WTC11 (cell line): ENCODE measurements around the gene ZNF565. TPM values are rescaled to one million over a fixed set of nuclear protein-coding genes. Genes with fewer than 3 reads are reported as not detected.

Source experiments
- ATAC-seq: fragments of 200-7000 bp; cut with Tn5 transposase; 2 replicates; pipeline ENCODE4 v1.10.0; 2021; ENCODE audit warnings: mild to moderate bottlenecking, moderate library complexity
- Bru-seq: library from RNA; stranded (reverse); fragments of 400-500 nt; gene quantifications from one replicate; lab custom pipeline; 2021; lab: Mats Ljungman, UMichigan
- CTCF ChIA-PET: fragments of 300-600 bp; sonication (Branson Sonifier 250); formaldehyde crosslinking; loops from one replicate; lab custom pipeline; 2021; ENCODE audit warnings: antibody characterized with exemption; lab: Charles Lee
- POLR2A ChIA-PET: fragments of 350-600 bp; sonication (Branson Sonifier 250); formaldehyde crosslinking; loops from one replicate; lab custom pipeline; 2021; ENCODE audit warnings: antibody characterized with exemption; lab: Charles Lee
- DNase-seq: peaks from one replicate; pipeline ENCODE4 v3.0.0; 2021; ENCODE audit warnings: low spot score
- H3K27ac Mint-ChIP-seq: 2 replicates; pipeline ENCODE4 v1.8.0; 2021; ENCODE audit warnings: mixed read lengths
- H3K27me3 Mint-ChIP-seq: 2 replicates; pipeline ENCODE4 v1.8.0; 2021; ENCODE audit warnings: low read depth, mild to moderate bottlenecking, moderate library complexity, mixed read lengths
- H3K36me3 Mint-ChIP-seq: 2 replicates; pipeline ENCODE4 v1.8.0; 2021; ENCODE audit warnings: mixed read lengths
- H3K4me1 Mint-ChIP-seq: 2 replicates; pipeline ENCODE4 v1.8.0; 2022; ENCODE audit warnings: mixed read lengths
- H3K4me3 Mint-ChIP-seq: 2 replicates; pipeline ENCODE4 v1.8.0; 2021; ENCODE audit warnings: mild to moderate bottlenecking, moderate library complexity, mixed read lengths
- H3K9me3 Mint-ChIP-seq: 2 replicates; pipeline ENCODE4 v1.8.0; 2021; ENCODE audit warnings: mixed read lengths
- ATF2 ChIP-seq: sonication (generic); formaldehyde crosslinking; IDR thresholded peaks from 2 replicates; pipeline ENCODE4 v1.8.1; 2022; ENCODE audit warnings: low read depth, missing genetic modification reagents, borderline replicate concordance
- CREM ChIP-seq: sonication (generic); formaldehyde crosslinking; IDR thresholded peaks from 2 replicates; pipeline ENCODE4 v1.8.1; 2022; ENCODE audit warnings: mild to moderate bottlenecking, missing genetic modification reagents, moderate library complexity
- ETV6 ChIP-seq: sonication (generic); formaldehyde crosslinking; IDR thresholded peaks from 2 replicates; pipeline ENCODE4 v1.8.1; 2022; ENCODE audit warnings: mild to moderate bottlenecking, missing genetic modification reagents
- FOXJ3 ChIP-seq: sonication (generic); formaldehyde crosslinking; IDR thresholded peaks from 2 replicates; pipeline ENCODE4 v1.9.0; 2021; ENCODE audit warnings: missing genetic modification reagents, mild to moderate bottlenecking, borderline replicate concordance
- FOXP1 ChIP-seq: sonication (generic); formaldehyde crosslinking; IDR thresholded peaks from 2 replicates; pipeline ENCODE4 v1.8.0; 2022; ENCODE audit warnings: missing genetic modification reagents, mild to moderate bottlenecking, moderate library complexity, borderline replicate concordance
- GABPB1 ChIP-seq: sonication (generic); formaldehyde crosslinking; IDR thresholded peaks from 2 replicates; pipeline ENCODE4 v1.8.1; 2023; ENCODE audit warnings: mild to moderate bottlenecking, missing genetic modification reagents
- GTF2I ChIP-seq: fragments of 250-450 bp; sonication (Bioruptor Pico); conservative IDR thresholded peaks from 2 replicates; pipeline ENCODE4 v1.4.0; 2021; ENCODE audit warnings: mild to moderate bottlenecking
- KAT7 ChIP-seq: sonication (generic); formaldehyde crosslinking; IDR thresholded peaks from 2 replicates; pipeline ENCODE4 v1.8.1; 2023; ENCODE audit warnings: missing genetic modification reagents, mild to moderate bottlenecking, borderline replicate concordance
- MAX ChIP-seq: sonication (generic); formaldehyde crosslinking; IDR thresholded peaks from 2 replicates; pipeline ENCODE4 v1.8.0; 2022; ENCODE audit warnings: mild to moderate bottlenecking, missing genetic modification reagents
- PRRX2 ChIP-seq: fragments of 250-450 bp; sonication (Bioruptor Pico); IDR thresholded peaks from 2 replicates; pipeline ENCODE4 v1.8.0; 2021; ENCODE audit warnings: mild to moderate bottlenecking
- SP1 ChIP-seq: sonication (generic); formaldehyde crosslinking; conservative IDR thresholded peaks from 2 replicates; pipeline ENCODE4 v1.8.1; 2022; ENCODE audit warnings: missing genetic modification reagents
- TEAD1 ChIP-seq: sonication (generic); formaldehyde crosslinking; IDR thresholded peaks from 2 replicates; pipeline ENCODE4 v1.8.0; 2022; ENCODE audit warnings: mild to moderate bottlenecking, missing genetic modification reagents
- TEAD4 ChIP-seq: sonication (generic); formaldehyde crosslinking; IDR thresholded peaks from 2 replicates; pipeline ENCODE4 v1.8.0; 2022; ENCODE audit warnings: mild to moderate bottlenecking, missing genetic modification reagents
- ZNF416 ChIP-seq: fragments of 250-450 bp; sonication (Bioruptor Pico); IDR thresholded peaks from 2 replicates; pipeline ENCODE4 v1.9.0; 2021; ENCODE audit warnings: mild to moderate bottlenecking, inconsistent platforms
- ZNF671 ChIP-seq: fragments of 250-450 bp; sonication (Bioruptor Pico); IDR thresholded peaks from 2 replicates; pipeline ENCODE4 v1.8.0; 2021; ENCODE audit warnings: mild to moderate bottlenecking
- long read RNA-seq, 3 experiments: library from RNA in 1 of 3; library from capped mRNA in 1 of 3; library from polyadenylated mRNA in 1 of 3; unstranded in 2 of 3; stranded (forward) in 1 of 3; transcript quantifications; one replicate each; pipeline ENCODE4 v2.0.0, GENCODE V29; 2021
- total RNA-seq: library from RNA; stranded (reverse); gene quantifications from 3 replicates; pipeline ENCODE4 v1.2.3, GENCODE V29; 2021
- TF ChIP-seq, protein P1 (sequence below): sonication (generic); formaldehyde crosslinking; IDR thresholded peaks from 2 replicates; pipeline ENCODE4 v1.8.1; 2023; ENCODE audit warnings: mild to moderate bottlenecking, missing genetic modification reagents, moderate library complexity
- TF ChIP-seq, protein P2 (sequence below): sonication (generic); formaldehyde crosslinking; IDR thresholded peaks from 2 replicates; pipeline ENCODE4 v1.8.1; 2023; ENCODE audit warnings: mild to moderate bottlenecking, missing genetic modification reagents
- TF ChIP-seq, protein P3 (sequence below): sonication (generic); formaldehyde crosslinking; IDR thresholded peaks from 2 replicates; pipeline ENCODE4 v1.8.0; 2022; ENCODE audit warnings: mild to moderate bottlenecking, missing genetic modification reagents
- TF ChIP-seq, protein P4 (sequence below): fragments of 200-600 bp; IDR thresholded peaks from 2 replicates; pipeline ENCODE4 v1.8.0; 2022; ENCODE audit warnings: antibody characterized with exemption
- TF ChIP-seq, protein P5 (sequence below): fragments of 250-450 bp; sonication (Bioruptor Pico); IDR thresholded peaks from 2 replicates; pipeline ENCODE4 v1.9.0; 2021; ENCODE audit warnings: mild to moderate bottlenecking

The ZNF565 gene
- 2.5 to 3.0 TPM (median 2.8 TPM) in 3 replicates for total RNA-seq
- percentile 36 among the genes with signal in this experiment for Bru-seq, nascent RNA
- long read RNA-seq, experiment 1, partial matches to known transcripts, result 0 of 13 reads
- long read RNA-seq, experiment 1, other reads (novel, unspliced or antisense), result 9 of 13 reads
- long read RNA-seq, experiment 2, partial matches to known transcripts, result 0 of 5 reads
- long read RNA-seq, experiment 2, other reads (novel, unspliced or antisense), result 1 of 5 reads
- long read RNA-seq, experiment 3, transcript ZNF565-201 (5 exons, 2,023 nt), result major isoform, 5 of 17 reads
- long read RNA-seq, experiment 3, partial matches to known transcripts, result 0 of 17 reads
- long read RNA-seq, experiment 3, other reads (novel, unspliced or antisense), result 10 of 17 reads

DNA sequence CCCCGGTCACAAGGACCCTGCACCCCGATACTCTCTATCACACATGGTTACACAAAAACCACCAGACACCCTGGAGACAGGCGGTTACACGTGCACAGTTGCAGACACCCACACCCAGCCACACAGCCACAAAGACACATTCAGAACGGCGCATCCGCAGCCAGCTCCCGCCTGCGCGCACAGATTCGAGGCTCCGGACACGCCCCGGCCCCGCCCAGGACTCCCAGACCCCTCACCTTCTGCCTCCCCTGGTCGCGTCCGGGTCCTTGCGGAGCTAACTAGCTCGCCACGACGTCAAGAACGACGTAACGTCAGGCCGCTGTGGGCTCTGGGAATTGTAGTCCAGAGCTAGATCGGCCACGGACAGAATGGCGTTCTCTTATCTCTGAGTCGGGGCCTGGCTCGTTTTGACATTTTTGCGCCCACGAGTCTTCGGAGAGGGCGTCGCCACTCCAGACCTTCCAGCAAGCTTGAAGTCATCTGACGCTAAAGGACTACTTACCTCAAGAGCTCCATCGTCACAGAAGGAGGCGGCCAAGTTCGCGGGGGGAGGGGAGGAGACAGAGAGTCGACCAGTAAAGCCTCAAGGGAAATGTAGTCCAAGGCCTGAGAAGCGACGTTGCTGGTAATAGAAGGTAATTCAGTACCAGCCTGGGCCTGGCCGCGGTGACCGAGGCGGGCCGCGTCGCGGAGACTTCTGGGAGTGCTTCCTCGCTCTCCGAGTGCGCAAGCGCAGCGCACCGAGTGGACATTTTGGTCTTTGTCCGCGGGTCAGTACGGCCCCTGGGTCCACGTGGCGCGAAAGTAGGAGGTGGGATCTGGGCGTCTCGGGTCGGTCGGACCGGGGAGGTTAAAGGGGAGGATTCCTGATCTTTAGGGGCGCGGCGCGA, at the start of gene ZNF565, which contains the start of gene ZNF146:
Gene ZNF565 (minus strand): TSS at position 280 of the 890 bp plus-strand sequence. CDS start 12,680 bp downstream, outside the sequence.
Gene ZNF146 (plus strand): TSS at position 721 of the 890 bp plus-strand sequence. CDS start 21,335 bp downstream, outside the sequence.
- no peaks in the 10 kb centered on the region for H3K9me3 Mint-ChIP-seq
- peak; percentile 92 for TF ChIP-seq SP1
- TF ChIP-seq, protein P1, sequence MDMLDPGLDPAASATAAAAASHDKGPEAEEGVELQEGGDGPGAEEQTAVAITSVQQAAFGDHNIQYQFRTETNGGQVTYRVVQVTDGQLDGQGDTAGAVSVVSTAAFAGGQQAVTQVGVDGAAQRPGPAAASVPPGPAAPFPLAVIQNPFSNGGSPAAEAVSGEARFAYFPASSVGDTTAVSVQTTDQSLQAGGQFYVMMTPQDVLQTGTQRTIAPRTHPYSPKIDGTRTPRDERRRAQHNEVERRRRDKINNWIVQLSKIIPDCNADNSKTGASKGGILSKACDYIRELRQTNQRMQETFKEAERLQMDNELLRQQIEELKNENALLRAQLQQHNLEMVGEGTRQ (CRISPR knock-in tag), result peak; percentile 64
- TF ChIP-seq GABPB1 (CRISPR knock-in tag), result peak; percentile 39; the same call in 1 of the 2 replicates
- no peak for TF ChIP-seq TEAD4 (CRISPR knock-in tag)
- TF ChIP-seq ZNF671 (CRISPR knock-in tag), result no peak
- TF ChIP-seq PRRX2, result no peak
- TF ChIP-seq ZNF416 (CRISPR knock-in tag), result no peak
- TF ChIP-seq, protein P2, sequence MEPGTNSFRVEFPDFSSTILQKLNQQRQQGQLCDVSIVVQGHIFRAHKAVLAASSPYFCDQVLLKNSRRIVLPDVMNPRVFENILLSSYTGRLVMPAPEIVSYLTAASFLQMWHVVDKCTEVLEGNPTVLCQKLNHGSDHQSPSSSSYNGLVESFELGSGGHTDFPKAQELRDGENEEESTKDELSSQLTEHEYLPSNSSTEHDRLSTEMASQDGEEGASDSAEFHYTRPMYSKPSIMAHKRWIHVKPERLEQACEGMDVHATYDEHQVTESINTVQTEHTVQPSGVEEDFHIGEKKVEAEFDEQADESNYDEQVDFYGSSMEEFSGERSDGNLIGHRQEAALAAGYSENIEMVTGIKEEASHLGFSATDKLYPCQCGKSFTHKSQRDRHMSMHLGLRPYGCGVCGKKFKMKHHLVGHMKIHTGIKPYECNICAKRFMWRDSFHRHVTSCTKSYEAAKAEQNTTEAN (CRISPR knock-in tag), result 0 out of 2 replicates have a peak, but pooled peaks have one; percentile 22
- TF ChIP-seq ETV6, result peak; percentile 40; the same call in 1 of the 2 replicates
- peak; percentile 65; the same call in 1 of the 2 replicates for TF ChIP-seq CREM
- TF ChIP-seq MAX, result peak; percentile 97
- TF ChIP-seq ATF2, result no peak
- no peak for TF ChIP-seq FOXJ3 (CRISPR knock-in tag)
- TF ChIP-seq, protein P3, sequence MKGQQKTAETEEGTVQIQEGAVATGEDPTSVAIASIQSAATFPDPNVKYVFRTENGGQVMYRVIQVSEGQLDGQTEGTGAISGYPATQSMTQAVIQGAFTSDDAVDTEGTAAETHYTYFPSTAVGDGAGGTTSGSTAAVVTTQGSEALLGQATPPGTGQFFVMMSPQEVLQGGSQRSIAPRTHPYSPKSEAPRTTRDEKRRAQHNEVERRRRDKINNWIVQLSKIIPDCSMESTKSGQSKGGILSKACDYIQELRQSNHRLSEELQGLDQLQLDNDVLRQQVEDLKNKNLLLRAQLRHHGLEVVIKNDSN (CRISPR knock-in tag), result 0 out of 2 replicates have a peak, but pooled peaks have one; percentile 48
- 0 out of 2 replicates have a peak, but pooled peaks have one; percentile 46 for TF ChIP-seq TEAD1 (CRISPR knock-in tag)
- TF ChIP-seq, protein P4, sequence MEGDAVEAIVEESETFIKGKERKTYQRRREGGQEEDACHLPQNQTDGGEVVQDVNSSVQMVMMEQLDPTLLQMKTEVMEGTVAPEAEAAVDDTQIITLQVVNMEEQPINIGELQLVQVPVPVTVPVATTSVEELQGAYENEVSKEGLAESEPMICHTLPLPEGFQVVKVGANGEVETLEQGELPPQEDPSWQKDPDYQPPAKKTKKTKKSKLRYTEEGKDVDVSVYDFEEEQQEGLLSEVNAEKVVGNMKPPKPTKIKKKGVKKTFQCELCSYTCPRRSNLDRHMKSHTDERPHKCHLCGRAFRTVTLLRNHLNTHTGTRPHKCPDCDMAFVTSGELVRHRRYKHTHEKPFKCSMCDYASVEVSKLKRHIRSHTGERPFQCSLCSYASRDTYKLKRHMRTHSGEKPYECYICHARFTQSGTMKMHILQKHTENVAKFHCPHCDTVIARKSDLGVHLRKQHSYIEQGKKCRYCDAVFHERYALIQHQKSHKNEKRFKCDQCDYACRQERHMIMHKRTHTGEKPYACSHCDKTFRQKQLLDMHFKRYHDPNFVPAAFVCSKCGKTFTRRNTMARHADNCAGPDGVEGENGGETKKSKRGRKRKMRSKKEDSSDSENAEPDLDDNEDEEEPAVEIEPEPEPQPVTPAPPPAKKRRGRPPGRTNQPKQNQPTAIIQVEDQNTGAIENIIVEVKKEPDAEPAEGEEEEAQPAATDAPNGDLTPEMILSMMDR, result no peak
- TF ChIP-seq KAT7 (CRISPR knock-in tag), result no peak
- TF ChIP-seq FOXP1 (CRISPR knock-in tag), result peak; percentile 28; the same call in 1 of the 2 replicates
- no peak for TF ChIP-seq GTF2I (CRISPR knock-in tag)
- TF ChIP-seq, protein P5, sequence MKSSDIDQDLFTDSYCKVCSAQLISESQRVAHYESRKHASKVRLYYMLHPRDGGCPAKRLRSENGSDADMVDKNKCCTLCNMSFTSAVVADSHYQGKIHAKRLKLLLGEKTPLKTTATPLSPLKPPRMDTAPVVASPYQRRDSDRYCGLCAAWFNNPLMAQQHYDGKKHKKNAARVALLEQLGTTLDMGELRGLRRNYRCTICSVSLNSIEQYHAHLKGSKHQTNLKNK, result no peak
- H3K27me3 Mint-ChIP-seq, result no peaks in the 10 kb centered on the region
- H3K4me3 Mint-ChIP-seq, result no peak within 1 kb of the TSS
- POLR2A ChIA-PET, result interaction anchor here (0.6 to 1.1 kb wide), 6 partner anchors 13 to 314 kb away, joined by 3 to 10 read pairs (median 4); partner anchors contain the start of genes ZNF260 and ZNF566
- H3K36me3 Mint-ChIP-seq, result peaks cover 12% of the 10 kb centered on the region
- H3K4me1 Mint-ChIP-seq, result peaks cover 19% of the 10 kb centered on the region
- no peak within 1 kb of the TSS; the same call in none of the 2 replicates for H3K27ac Mint-ChIP-seq
- ATAC-seq (peak; percentile 96), DNase-seq (peak; percentile 98)
- CTCF ChIA-PET, result interaction anchor here (1.2 to 1.5 kb wide), 4 partner anchors 24 to 87 kb away, joined by 3 to 13 read pairs (median 8); no protein-coding TSS in a partner anchor
